CD4-positive, CD25-positive, alpha-beta regulatory T cell (primary cell): ENCODE measurements around the gene RNF123. TPM values are rescaled to one million over a fixed set of nuclear protein-coding genes. Genes with fewer than 3 reads are reported as not detected.

ENCODE experiments used
- ATAC-seq, 2 donors: fragments of 150-1000 bp; cut with Tn5 transposase; one replicate each; pipeline ENCODE4 v1.10.0; 2021; ENCODE audit warnings: low read depth in 2 of 2, moderate number of reproducible peaks in 2 of 2, moderate library complexity in 1 of 2
- DNase-seq, 3 donors: peaks; one replicate each; pipeline versions ENCODE4 v3.0.0 to v3.0.0-alpha.2; 2012 to 2022; ENCODE audit warnings: mixed read lengths in 1 of 3
- H3K27ac ChIP-seq: one replicate; pipeline ENCODE4 v1.7.0; 2013; ENCODE audit warnings: mild to moderate bottlenecking, low read length; ENCODE audit not compliant: insufficient read depth, poor library complexity, severe bottlenecking
- H3K27me3 ChIP-seq: one replicate; pipeline ENCODE4 v1.7.0; 2013; ENCODE audit warnings: low read length; ENCODE audit not compliant: control insufficient read depth, insufficient read depth
- H3K36me3 ChIP-seq: one replicate; pipeline ENCODE4 v1.7.0; 2013; ENCODE audit warnings: mild to moderate bottlenecking, low read length, moderate library complexity; ENCODE audit not compliant: control insufficient read depth, insufficient read depth
- H3K4me1 ChIP-seq: 2 replicates; pipeline ENCODE4 v1.7.0; 2013; ENCODE audit warnings: mild to moderate bottlenecking, low read length; ENCODE audit not compliant: insufficient read depth, control insufficient read depth, poor library complexity, severe bottlenecking
- H3K4me3 ChIP-seq: one replicate; pipeline ENCODE4 v1.7.0; 2013; ENCODE audit warnings: low read depth, mild to moderate bottlenecking, low read length, moderate library complexity
- H3K9me3 ChIP-seq, 2 experiments: 1 replicate in 1 of 2; 2 replicates in 1 of 2; pipeline ENCODE4 v1.7.0; 2013; ENCODE audit warnings: low read length in 2 of 2, mild to moderate bottlenecking in 1 of 2, moderate library complexity in 1 of 2; ENCODE audit not compliant: control insufficient read depth in 2 of 2
- H3K27ac Mint-ChIP-seq, 3 donors: one replicate each; pipeline ENCODE4 v1.8.0; 2020 to 2022; ENCODE audit warnings: mild to moderate bottlenecking in 3 of 3, mixed read lengths in 3 of 3, moderate library complexity in 2 of 3
- H3K27me3 Mint-ChIP-seq: one replicate; pipeline ENCODE4 v1.8.0; 2022; ENCODE audit warnings: mild to moderate bottlenecking, mixed read lengths
- H3K36me3 Mint-ChIP-seq: one replicate; pipeline ENCODE4 v1.8.0; 2020; ENCODE audit warnings: mixed read lengths
- H3K4me1 Mint-ChIP-seq, 4 donors: one replicate each; pipeline ENCODE4 v1.8.0; 2020 to 2022; ENCODE audit warnings: mixed read lengths in 4 of 4, mild to moderate bottlenecking in 1 of 4
- H3K4me3 Mint-ChIP-seq, 4 donors: one replicate each; pipeline ENCODE4 v1.8.0; 2020 to 2022; ENCODE audit warnings: mild to moderate bottlenecking in 4 of 4, mixed read lengths in 4 of 4, moderate library complexity in 3 of 4
- H3K9me3 Mint-ChIP-seq, 7 donors: one replicate each; pipeline ENCODE4 v1.8.0; 2020 to 2022; ENCODE audit warnings: mixed read lengths in 7 of 7, mild to moderate bottlenecking in 3 of 7, moderate library complexity in 2 of 7
- polyA plus RNA-seq, 4 donors: library from polyadenylated mRNA; unstranded; fragments of 300-500 nt; fragmentation: Illumina TruSeq; gene quantifications; one replicate each; pipeline ENCODE4 v1.2.3, GENCODE V29; 2021
- total RNA-seq: library from RNA; stranded (reverse); gene quantifications from one replicate; pipeline ENCODE4 v1.2.3, GENCODE V29; 2022

The RNF123 gene
- total and polyA plus RNA-seq, 5 donors from 2014 or later, result 9.8 to 47.1 (median 13.6) TPM

DNA sequence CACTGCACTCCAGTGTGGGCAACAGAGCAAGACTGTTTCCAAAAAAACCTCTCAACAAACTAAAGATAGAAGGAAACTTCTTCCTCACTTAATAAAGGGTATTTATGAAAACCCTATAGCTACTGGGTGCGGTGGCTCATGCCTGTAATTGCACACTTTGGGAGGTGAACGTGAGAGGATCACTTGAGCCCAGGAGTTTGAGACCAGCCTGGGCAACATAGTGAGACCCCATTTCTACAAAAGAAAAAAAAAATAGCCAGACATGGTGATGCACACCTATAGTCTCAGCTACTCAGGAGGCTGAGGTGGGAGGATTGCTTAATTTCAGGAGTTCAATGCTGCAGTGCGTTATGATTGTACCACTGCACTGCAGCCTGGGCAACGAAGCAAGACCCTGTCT lies 74.6 kb downstream of the RNF123 start:
- H3K9me3 Mint-ChIP-seq, result no peaks in the 10 kb centered on the region
- ATAC-seq, result no peak
- H3K27me3 Mint-ChIP-seq, result no peaks in the 10 kb centered on the region
- Histone ChIP-seq H3K4me1 (no peaks in the 10 kb centered on the region), H3K9me3 (no peaks in the 10 kb centered on the region), H3K36me3 (peaks cover 13% of the 10 kb centered on the region), H3K27ac (no peak overlapping the region), H3K4me3 (no peak overlapping the region), H3K27me3 (no peaks in the 10 kb centered on the region)
- no peak overlapping the region for H3K27ac Mint-ChIP-seq
- no peak for DNase-seq
- H3K36me3 Mint-ChIP-seq, result peaks cover 7% of the 10 kb centered on the region
- H3K4me3 Mint-ChIP-seq, result no peak overlapping the region
- peaks cover 6 to 31% (median 14%) of the 10 kb centered on the region in 4 donors for H3K4me1 Mint-ChIP-seq

DNA sequence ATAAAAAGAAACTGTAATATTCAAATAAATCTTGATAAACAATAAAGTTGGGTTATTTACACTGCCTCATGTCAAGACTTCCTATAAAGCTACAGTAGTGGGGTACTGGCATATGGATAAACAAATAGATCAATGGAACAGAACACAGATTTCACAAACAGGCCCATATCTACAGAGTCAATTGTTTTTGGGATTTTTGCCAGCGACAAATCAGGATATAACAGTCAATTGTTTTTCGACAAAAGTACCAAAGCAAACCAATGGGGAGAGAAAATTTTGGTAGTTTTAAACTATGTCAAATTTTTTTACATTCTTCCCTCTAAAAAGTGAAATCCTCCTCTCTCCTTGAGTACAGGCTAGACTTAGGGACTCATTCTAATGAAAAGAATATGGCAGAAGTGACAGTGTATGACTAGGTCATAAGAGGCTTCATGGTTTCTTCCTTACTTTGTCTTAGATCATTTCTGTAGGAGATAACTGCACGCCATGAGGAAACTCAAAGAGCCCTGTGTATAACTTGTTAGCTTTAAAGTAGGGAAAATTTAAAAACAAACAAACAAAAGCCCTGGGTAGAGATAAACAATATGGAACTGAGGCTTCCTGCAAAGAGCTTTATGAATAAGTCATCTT lies 80.0 kb downstream of the RNF123 start:
- Mint-ChIP-seq H3K4me3 (peak overlapping the region in 1 of 4 donors; percentile 15), H3K4me1 (peaks cover 15 to 49% (median 29%) of the 10 kb centered on the region in 4 donors), H3K9me3 (no peaks in the 10 kb centered on the region), H3K36me3 (peaks cover 20% of the 10 kb centered on the region), H3K27ac (peak overlapping the region in 1 of 3 donors; percentile 39), H3K27me3 (no peaks in the 10 kb centered on the region)
- H3K36me3 ChIP-seq, result peaks cover 22% of the 10 kb centered on the region
- no peak overlapping the region for H3K27ac ChIP-seq
- ATAC-seq, result no peak
- no peak overlapping the region for H3K4me3 ChIP-seq
- peaks cover 2% of the 10 kb centered on the region for H3K4me1 ChIP-seq
- H3K9me3 ChIP-seq, result no peaks in the 10 kb centered on the region
- no peaks in the 10 kb centered on the region for H3K27me3 ChIP-seq
- no peak for DNase-seq

DNA sequence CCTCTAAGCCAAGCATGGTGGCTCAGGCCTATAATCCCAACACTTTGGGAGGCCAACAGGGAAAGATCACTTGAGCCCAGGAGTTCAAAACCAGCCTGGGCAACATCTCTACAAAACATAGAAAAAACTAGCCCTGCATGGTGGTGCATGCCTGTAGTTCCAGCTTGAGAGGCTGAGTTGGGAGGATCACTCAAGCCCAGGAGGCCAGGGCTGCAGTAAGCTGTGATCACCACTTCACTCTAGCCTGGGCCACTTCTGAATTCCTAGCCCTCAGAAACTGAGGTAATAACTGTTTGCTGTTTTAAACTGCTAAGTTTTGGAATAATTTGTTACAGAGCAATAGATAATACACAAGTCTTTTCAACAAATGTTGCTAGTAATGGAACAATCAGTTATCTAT lies 80.6 kb downstream of the RNF123 start:
- Histone ChIP-seq H3K27me3 (no peaks in the 10 kb centered on the region), H3K36me3 (peaks cover 18% of the 10 kb centered on the region), H3K4me1 (peaks cover 5% of the 10 kb centered on the region), H3K9me3 (no peaks in the 10 kb centered on the region), H3K27ac (no peak overlapping the region), H3K4me3 (no peak overlapping the region)
- Mint-ChIP-seq H3K36me3 (peaks cover 16% of the 10 kb centered on the region), H3K4me1 (peaks cover 20 to 51% (median 30%) of the 10 kb centered on the region in 4 donors), H3K4me3 (peak overlapping the region in 1 of 4 donors; percentile 9), H3K27me3 (no peaks in the 10 kb centered on the region), H3K9me3 (no peaks in the 10 kb centered on the region), H3K27ac (peak overlapping the region in 2 of 3 donors; percentile 39 to 56)
- no peak for ATAC-seq
- no peak for DNase-seq

Other genes with a start within 250 kb of the RNF123 start
- 15.7 TPM for gene DAG1, start 219.3 kb upstream of the RNF123 start, total RNA-seq
- gene DAG1, start 219.3 kb upstream of the RNF123 start, polyA plus RNA-seq, result 1 to 10 TPM; 3.2 to 7.0 (median 3.9) TPM
- gene BSN, start 135.1 kb upstream of the RNF123 start, total RNA-seq, result 0.12 TPM
- not detected for gene BSN, start 135.1 kb upstream of the RNF123 start, polyA plus RNA-seq
- gene APEH, start 15.2 kb upstream of the RNF123 start, total RNA-seq, result 87.7 TPM
- gene APEH, start 15.2 kb upstream of the RNF123 start, polyA plus RNA-seq, result 100 to 1,000 TPM; 126 to 138 (median 135) TPM
- 4.1 TPM for gene MST1, start 83 bp upstream of the RNF123 start, total RNA-seq
- gene MST1, start 83 bp upstream of the RNF123 start, polyA plus RNA-seq, result 1 to 10 TPM in 2 of 4 donors, under 1 TPM in 2; 0.76 to 1.6 (median 0.97) TPM
- gene AMIGO3, start 30.1 kb downstream of the RNF123 start, total RNA-seq, result not detected
- gene AMIGO3, start 30.1 kb downstream of the RNF123 start, polyA plus RNA-seq, result 1 to 10 TPM in 3 of 4 donors, under 1 TPM in 1; 0.53 to 1.5 (median 1.1) TPM
- 32.1 TPM for gene GMPPB, start 34.4 kb downstream of the RNF123 start, total RNA-seq
- gene GMPPB, start 34.4 kb downstream of the RNF123 start, polyA plus RNA-seq, result 10 to 100 TPM; 14.7 to 29.7 (median 16.9) TPM
- 61.5 TPM for gene IP6K1, start 97.0 kb downstream of the RNF123 start, total RNA-seq
- 10 to 100 TPM; 31.6 to 39.6 (median 32.2) TPM for gene IP6K1, start 97.0 kb downstream of the RNF123 start, polyA plus RNA-seq
- gene CDHR4, start 110.3 kb downstream of the RNF123 start, total RNA-seq, result 0.32 TPM
- gene CDHR4, start 110.3 kb downstream of the RNF123 start, polyA plus RNA-seq, result not detected
- gene INKA1, start 113.7 kb downstream of the RNF123 start, total RNA-seq, result 1.2 TPM
- gene INKA1, start 113.7 kb downstream of the RNF123 start, polyA plus RNA-seq, result 1 to 10 TPM in 1 of 4 donors, under 1 TPM in 3; 0.62 to 1.0 (median 0.82) TPM
- gene UBA7, start 124.4 kb downstream of the RNF123 start, total RNA-seq, result 201 TPM
- gene UBA7, start 124.4 kb downstream of the RNF123 start, polyA plus RNA-seq, result 10 to 100 TPM; 30.6 to 41.8 (median 37.4) TPM
- 7.9 TPM for gene TRAIP, start 167.0 kb downstream of the RNF123 start, total RNA-seq
- 1 to 10 TPM in 3 of 4 donors, under 1 TPM in 1; 0.52 to 3.2 (median 1.7) TPM for gene TRAIP, start 167.0 kb downstream of the RNF123 start, polyA plus RNA-seq
- not detected for gene CAMKV, start 180.3 kb downstream of the RNF123 start, total RNA-seq
- gene CAMKV, start 180.3 kb downstream of the RNF123 start, polyA plus RNA-seq, result not detected
- gene MST1R, start 214.3 kb downstream of the RNF123 start, total RNA-seq, result 2.0 TPM
- gene MST1R, start 214.3 kb downstream of the RNF123 start, polyA plus RNA-seq, result under 1 TPM in 2 of 4 donors, not detected in 2; 0.25 to 0.31 TPM
- 4.7 TPM for gene MON1A, start 240.3 kb downstream of the RNF123 start, total RNA-seq
- gene MON1A, start 240.3 kb downstream of the RNF123 start, polyA plus RNA-seq, result 10 to 100 TPM; 14.9 to 20.1 (median 19.2) TPM